Ascending aorta (tissue), 2 donors: ENCODE results near the gene IGSF5. TPM values are rescaled to one million over a fixed set of nuclear protein-coding genes. Genes with fewer than 3 reads are reported as not detected.

Experiments used
- DNase-seq, 2 donors: peaks; one replicate each; pipeline ENCODE4 v3.0.0-alpha.2; 2019; ENCODE audit warnings: low spot score in 2 of 2
- H3K27ac ChIP-seq, 2 donors: fragments of 200-600 bp; sonication (generic); one replicate each; pipeline ENCODE4 v1.5.1; 2016 to 2017; ENCODE audit warnings: mild to moderate bottlenecking in 1 of 2
- H3K27me3 ChIP-seq: fragments of 200-600 bp; sonication (generic); one replicate; pipeline ENCODE4 v1.5.1; 2017
- H3K36me3 ChIP-seq, 2 donors: fragments of 200-600 bp; sonication (generic); one replicate each; pipeline ENCODE4 v1.5.1; 2016
- H3K4me1 ChIP-seq, 2 donors: fragments of 200-600 bp; sonication (generic); one replicate each; pipeline ENCODE4 v1.5.1; 2016 to 2017; ENCODE audit warnings: mild to moderate bottlenecking in 1 of 2
- H3K4me3 ChIP-seq, 2 donors: fragments of 200-600 bp; sonication (generic); one replicate each; pipeline ENCODE4 v1.5.1; 2016 to 2017; ENCODE audit warnings: mild to moderate bottlenecking in 1 of 2
- H3K9me3 ChIP-seq, 2 donors: fragments of 200-600 bp; sonication (generic); one replicate each; pipeline ENCODE4 v1.5.1; 2016
- intact Hi-C: fragments of 100-400 bp; cut with DNase I; formaldehyde crosslinking; loops from one replicate; pipeline ENCODE4 v1.15.1; 2023
- total RNA-seq: library from RNA; depleted of rRNA; stranded (reverse); fragments of >200 nt; gene quantifications from one replicate; pipeline ENCODE4 v1.1.0, GENCODE V29; 2016
- TF ChIP-seq, protein P1 (sequence below), 3 experiments: fragments of 200-600 bp in 2 of 3; fragments of 450-650 bp in 1 of 3; sonication (generic) in 2 of 3; IDR thresholded peaks; one replicate each; pipeline ENCODE4 v1.5.1; 2016 to 2019; ENCODE audit warnings: antibody characterized with exemption in 3 of 3, mild to moderate bottlenecking in 1 of 3, moderate library complexity in 1 of 3

Gene IGSF5
- total RNA-seq, 1 donor from 2014 or later, result not detected

DNA sequence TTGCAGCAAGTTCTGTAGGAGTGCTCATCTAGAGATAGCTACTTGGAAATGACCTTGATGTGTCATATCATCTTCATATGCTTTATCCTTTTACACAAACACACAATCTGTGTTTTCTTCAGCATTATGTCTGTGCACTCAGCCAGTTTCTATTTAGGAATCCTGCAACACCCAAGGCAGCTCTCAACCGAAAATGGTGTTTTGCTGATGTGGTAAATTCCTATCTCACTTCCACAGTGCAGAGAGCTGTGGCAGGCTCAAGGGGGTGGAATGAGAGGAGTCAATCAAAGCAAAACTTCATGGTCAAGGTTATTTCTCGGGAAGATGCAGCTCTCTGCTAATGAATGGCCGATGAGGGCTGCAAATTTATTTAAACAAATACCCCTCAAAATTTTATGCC, 59.3 kb downstream of the IGSF5 start:
- H3K36me3 ChIP-seq, result no peaks in the 10 kb centered on the region
- H3K27ac ChIP-seq, result no peak overlapping the region
- H3K4me3 ChIP-seq, result no peak overlapping the region
- no peaks in the 10 kb centered on the region for H3K27me3 ChIP-seq
- TF ChIP-seq, protein P1, sequence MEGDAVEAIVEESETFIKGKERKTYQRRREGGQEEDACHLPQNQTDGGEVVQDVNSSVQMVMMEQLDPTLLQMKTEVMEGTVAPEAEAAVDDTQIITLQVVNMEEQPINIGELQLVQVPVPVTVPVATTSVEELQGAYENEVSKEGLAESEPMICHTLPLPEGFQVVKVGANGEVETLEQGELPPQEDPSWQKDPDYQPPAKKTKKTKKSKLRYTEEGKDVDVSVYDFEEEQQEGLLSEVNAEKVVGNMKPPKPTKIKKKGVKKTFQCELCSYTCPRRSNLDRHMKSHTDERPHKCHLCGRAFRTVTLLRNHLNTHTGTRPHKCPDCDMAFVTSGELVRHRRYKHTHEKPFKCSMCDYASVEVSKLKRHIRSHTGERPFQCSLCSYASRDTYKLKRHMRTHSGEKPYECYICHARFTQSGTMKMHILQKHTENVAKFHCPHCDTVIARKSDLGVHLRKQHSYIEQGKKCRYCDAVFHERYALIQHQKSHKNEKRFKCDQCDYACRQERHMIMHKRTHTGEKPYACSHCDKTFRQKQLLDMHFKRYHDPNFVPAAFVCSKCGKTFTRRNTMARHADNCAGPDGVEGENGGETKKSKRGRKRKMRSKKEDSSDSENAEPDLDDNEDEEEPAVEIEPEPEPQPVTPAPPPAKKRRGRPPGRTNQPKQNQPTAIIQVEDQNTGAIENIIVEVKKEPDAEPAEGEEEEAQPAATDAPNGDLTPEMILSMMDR (IDR thresholded peaks at IDR 0.05), result no peak
- no peak for DNase-seq
- no peaks in the 10 kb centered on the region for H3K4me1 ChIP-seq
- intact Hi-C loops, result no loop called here
- H3K9me3 ChIP-seq, result no peaks in the 10 kb centered on the region

DNA sequence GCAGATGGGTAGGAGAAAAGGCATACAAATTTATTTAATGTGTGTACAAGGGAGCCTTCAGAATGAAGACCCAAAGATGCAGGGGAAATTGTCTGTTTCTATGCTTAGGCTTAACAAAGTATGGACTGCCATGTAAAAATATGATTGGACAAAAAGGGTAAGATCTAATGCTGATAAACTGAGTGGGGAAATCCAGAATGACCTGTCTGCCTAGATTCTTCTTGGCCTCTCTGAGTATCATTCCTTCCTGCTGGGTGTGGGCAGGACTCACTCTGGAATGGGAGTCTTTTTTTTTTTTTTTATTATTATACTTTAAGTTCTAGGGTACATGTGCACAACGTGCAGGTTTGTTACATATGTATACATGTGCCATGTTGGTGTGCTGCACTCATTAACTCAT, 61.0 kb downstream of the IGSF5 start:
- no peak overlapping the region for H3K4me3 ChIP-seq
- TF ChIP-seq, protein P1 (IDR thresholded peaks at IDR 0.05), result no peak
- DNase-seq, result no peak
- intact Hi-C loops, result no loop called here
- H3K9me3 ChIP-seq, result no peaks in the 10 kb centered on the region
- H3K27ac ChIP-seq, result no peak overlapping the region
- H3K27me3 ChIP-seq, result no peaks in the 10 kb centered on the region
- no peaks in the 10 kb centered on the region for H3K4me1 ChIP-seq
- no peaks in the 10 kb centered on the region for H3K36me3 ChIP-seq

DNA sequence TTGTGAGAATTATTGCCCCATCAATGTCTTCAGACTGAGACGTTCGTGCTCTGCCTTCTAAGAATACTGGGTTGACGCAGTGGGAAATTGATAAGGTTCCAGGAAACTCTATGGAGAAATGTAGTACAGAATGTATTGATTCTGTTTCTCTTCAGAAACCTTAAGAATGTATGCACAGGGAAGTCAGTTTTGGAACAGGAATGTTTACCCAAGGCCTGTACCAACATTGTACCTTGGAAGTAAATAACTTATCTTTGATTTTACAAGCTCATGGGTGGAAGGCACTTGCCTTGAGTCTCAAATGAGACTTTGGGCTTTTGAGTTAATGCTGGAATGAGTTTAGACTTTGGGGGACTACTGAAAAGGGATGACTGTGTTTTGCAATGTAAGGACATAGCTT, 62.8 kb downstream of the IGSF5 start:
- H3K27me3 ChIP-seq, result no peaks in the 10 kb centered on the region
- H3K36me3 ChIP-seq, result no peaks in the 10 kb centered on the region

GRCh38 chr21:39809936-39810335, 65.0 kb downstream of the IGSF5 start:
- H3K9me3 ChIP-seq, result no peaks in the 10 kb centered on the region
- no peak overlapping the region for H3K4me3 ChIP-seq
- no peaks in the 10 kb centered on the region for H3K27me3 ChIP-seq
- H3K27ac ChIP-seq, result no peak overlapping the region
- TF ChIP-seq, protein P1 (IDR thresholded peaks at IDR 0.05), result no peak
- no peaks in the 10 kb centered on the region for H3K4me1 ChIP-seq
- no peaks in the 10 kb centered on the region for H3K36me3 ChIP-seq
- DNase-seq, result no peak
- intact Hi-C loops, result no loop called here

More for the DNA sequence above, 62.8 kb downstream of the IGSF5 start:
- intact Hi-C loops, result no loop called here
- H3K4me1 ChIP-seq, result no peaks in the 10 kb centered on the region
- H3K27ac ChIP-seq, result no peak overlapping the region
- TF ChIP-seq, protein P1 (IDR thresholded peaks at IDR 0.05), result no peak
- H3K9me3 ChIP-seq, result no peaks in the 10 kb centered on the region
- DNase-seq, result no peak
- H3K4me3 ChIP-seq, result no peak overlapping the region

GRCh38 chr21:39812983-39813382, 68.0 kb downstream of the IGSF5 start:
- no peak for DNase-seq
- TF ChIP-seq, protein P1 (IDR thresholded peaks at IDR 0.05), result no peak
- H3K4me1 ChIP-seq, result no peaks in the 10 kb centered on the region
- no peak overlapping the region for H3K4me3 ChIP-seq
- H3K27ac ChIP-seq, result no peak overlapping the region
- H3K36me3 ChIP-seq, result no peaks in the 10 kb centered on the region
- H3K9me3 ChIP-seq, result no peaks in the 10 kb centered on the region
- intact Hi-C loops, result no loop called here
- no peaks in the 10 kb centered on the region for H3K27me3 ChIP-seq

DNA sequence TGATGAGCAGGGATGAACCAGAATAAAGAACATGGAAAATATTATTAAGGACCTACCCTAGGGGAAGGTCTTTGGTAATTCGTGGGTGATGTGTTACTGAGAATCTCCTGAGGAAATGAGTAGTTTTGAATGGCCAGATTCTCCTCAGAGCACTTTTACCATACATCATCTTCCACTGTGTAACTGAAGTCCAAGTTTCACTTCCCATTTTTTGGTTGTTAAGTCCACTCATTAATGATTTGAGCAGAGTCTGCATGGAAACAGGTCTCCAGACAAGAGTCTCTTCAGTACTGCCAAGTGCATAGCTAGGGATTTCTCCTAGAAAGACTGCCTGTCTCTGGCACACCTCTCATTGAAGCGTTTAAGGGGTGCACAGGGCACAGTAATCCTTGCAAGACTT, 73.6 kb downstream of the IGSF5 start:
- Histone ChIP-seq H3K9me3 (no peaks in the 10 kb centered on the region), H3K36me3 (no peaks in the 10 kb centered on the region), H3K4me1 (no peaks in the 10 kb centered on the region), H3K4me3 (no peak overlapping the region), H3K27me3 (no peaks in the 10 kb centered on the region), H3K27ac (no peak overlapping the region)
- DNase-seq, result no peak
- TF ChIP-seq, protein P1 (IDR thresholded peaks at IDR 0.05), result no peak
- intact Hi-C loops, result no loop called here
